Choroid plexus epithelial cell (primary cell): ENCODE measurements around the gene HAUS7.

Experiments used
- DNase-seq: peaks from one replicate; pipeline ENCODE4 v3.0.0-alpha.2; 2010; ENCODE audit warnings: low read depth
- H3K4me3 ChIP-seq: 2 replicates; pipeline ENCODE4 v1.5.1; 2011; ENCODE audit warnings: low read depth, mild to moderate bottlenecking, control low read depth, low read length, moderate library complexity
- CTCF ChIP-seq: conservative IDR thresholded peaks from 2 replicates; pipeline ENCODE4 v1.5.1; 2011; ENCODE audit warnings: low read depth, mild to moderate bottlenecking, control low read depth, inconsistent platforms, low read length, moderate library complexity

The HAUS7 gene

GRCh38 chrX:153505361-153505760 is 35.0 kb upstream of the HAUS7 start:
- DNase-seq, result no peak
- H3K4me3 ChIP-seq, result no peak overlapping the region
- TF ChIP-seq CTCF, result no peak

- TF ChIP-seq CTCF, result no peak
- no peak for DNase-seq
- H3K4me3 ChIP-seq, result no peak overlapping the region
Observed at GRCh38 chrX:153504445-153505016, 34.2 kb upstream of the HAUS7 start.

- TF ChIP-seq CTCF, result no peak
- H3K4me3 ChIP-seq, result no peak overlapping the region
- no peak for DNase-seq
Observed at GRCh38 chrX:153502796-153503195, 32.4 kb upstream of the HAUS7 start.

GRCh38 chrX:153502131-153502530 is 31.8 kb upstream of the HAUS7 start:
- DNase-seq, result no peak
- H3K4me3 ChIP-seq, result no peak overlapping the region
- TF ChIP-seq CTCF, result no peak

- no peak for TF ChIP-seq CTCF
- H3K4me3 ChIP-seq, result no peak overlapping the region
- no peak for DNase-seq
Observed at GRCh38 chrX:153501530-153501929, 31.2 kb upstream of the HAUS7 start.

- H3K4me3 ChIP-seq, result no peak overlapping the region
- TF ChIP-seq CTCF, result no peak
- no peak for DNase-seq
Observed at GRCh38 chrX:153500676-153501280, 30.4 kb upstream of the HAUS7 start.

GRCh38 chrX:153499876-153500275 is 29.5 kb upstream of the HAUS7 start:
- no peak overlapping the region for H3K4me3 ChIP-seq
- no peak for DNase-seq
- no peak for TF ChIP-seq CTCF
